ENCODE results near the gene SELP.

GRCh38 chr1:169585181-169585580, 44.7 kb downstream of the SELP start:
- TF ChIP-seq POLR2A (IDR thresholded peaks at IDR 0.05; ENCODE audit: low read length) (no peak), GATA1 (IDR thresholded peaks at IDR 0.05; ENCODE audit: low read depth, low read length) (no peak)

Data from erythroblast (primary cell).